Measurements from ENCODE around the gene TRPM3. TPM values are rescaled to one million over a fixed set of nuclear protein-coding genes. Genes with fewer than 3 reads are reported as not detected.

TRPM3 gene
- polyA plus RNA-seq, 3 donors, result not detected

- 100% methylated on average over 1 of the region's 3 CpGs for WGBS (ENCODE audit: insufficient coverage)
- Mint-ChIP-seq H3K4me3 (no peak overlapping the region), H3K36me3 (no peaks in the 10 kb centered on the region)
Observed at GRCh38 chr9:70772601-70773000, 348.8 kb downstream of the TRPM3 start.

GRCh38 chr9:70765946-70766345 is 355.5 kb downstream of the TRPM3 start:
- H3K9ac ChIP-seq (ENCODE audit: insufficient read depth, low read length, poor library complexity, severe bottlenecking), result no peak overlapping the region

More at GRCh38 chr9:70772601-70773000, 348.8 kb downstream of the TRPM3 start:
- H4K20me1 ChIP-seq (ENCODE audit: insufficient read depth, low read length), result no peaks in the 10 kb centered on the region
- no peaks in the 10 kb centered on the region for H3K4me1 Mint-ChIP-seq
- TF ChIP-seq CTCF (IDR thresholded peaks at IDR 0.05), result no peak
- no peak overlapping the region for H3K27ac Mint-ChIP-seq
- peaks cover 0 to 3% (median 0%) of the 10 kb centered on the region in 3 donors for H3K27me3 Mint-ChIP-seq (ENCODE audit: low read depth in 3 of 3)
- H3K79me2 ChIP-seq (ENCODE audit: insufficient read depth, low read length), result no peaks in the 10 kb centered on the region
- peaks cover 0 to 4% (median 2%) of the 10 kb centered on the region in 7 donors for H3K9me3 Mint-ChIP-seq
- H3K27ac ChIP-seq (ENCODE audit: low read depth in 1 of 2, low read length in 2 of 2), result no peak overlapping the region
- H3K4me1 ChIP-seq (ENCODE audit: control insufficient read depth in 1 of 2, insufficient read depth in 2 of 2, low read length in 2 of 2), result no peaks in the 10 kb centered on the region
- no peaks in the 10 kb centered on the region for H3K9me3 ChIP-seq (replicated peaks in 1 of 2; ENCODE audit: control insufficient read depth in 1 of 2, insufficient read depth in 1 of 2, low read length in 2 of 2)
- no peak overlapping the region for H2AFZ ChIP-seq (ENCODE audit: insufficient read depth, low read depth, low read length, poor library complexity, severe bottlenecking)
- DNase-seq, result no peak
- intact Hi-C loops (cut with micrococcal nuclease), result no loop called here
- H3K27me3 ChIP-seq (ENCODE audit: control insufficient read depth in 2 of 2, insufficient read depth in 2 of 2, low read length in 2 of 2), result no peaks in the 10 kb centered on the region
- H3K36me3 ChIP-seq (replicated peaks in 1 of 2; ENCODE audit: control insufficient read depth in 1 of 2, insufficient read depth in 2 of 2, low read length in 2 of 2), result no peaks in the 10 kb centered on the region
- no peak overlapping the region for H3K4me3 ChIP-seq (replicated peaks in 1 of 3; ENCODE audit: low read depth in 2 of 3, low read length in 3 of 3)
- H3K4me2 ChIP-seq (replicated peaks; ENCODE audit: extremely low read depth, low read length, poor library complexity, severe bottlenecking), result no peak overlapping the region
- no peak overlapping the region for H3K9ac ChIP-seq (ENCODE audit: insufficient read depth, low read length, poor library complexity, severe bottlenecking)

More at GRCh38 chr9:70765946-70766345, 355.5 kb downstream of the TRPM3 start:
- Histone ChIP-seq H3K79me2 (ENCODE audit: insufficient read depth, low read length) (no peaks in the 10 kb centered on the region), H3K4me2 (replicated peaks; ENCODE audit: extremely low read depth, low read length, poor library complexity, severe bottlenecking) (no peak overlapping the region), H4K20me1 (ENCODE audit: insufficient read depth, low read length) (no peaks in the 10 kb centered on the region), H3K4me1 (ENCODE audit: control insufficient read depth in 1 of 2, insufficient read depth in 2 of 2, low read length in 2 of 2) (no peaks in the 10 kb centered on the region), H3K27ac (ENCODE audit: low read depth in 1 of 2, low read length in 2 of 2) (no peak overlapping the region), H2AFZ (ENCODE audit: insufficient read depth, low read depth, low read length, poor library complexity, severe bottlenecking) (no peak overlapping the region), H3K9me3 (replicated peaks in 1 of 2; ENCODE audit: control insufficient read depth in 1 of 2, insufficient read depth in 1 of 2, low read length in 2 of 2) (no peaks in the 10 kb centered on the region), H3K36me3 (replicated peaks in 1 of 2; ENCODE audit: control insufficient read depth in 1 of 2, insufficient read depth in 2 of 2, low read length in 2 of 2) (no peaks in the 10 kb centered on the region), H3K27me3 (ENCODE audit: control insufficient read depth in 2 of 2, insufficient read depth in 2 of 2, low read length in 2 of 2) (no peaks in the 10 kb centered on the region), H3K4me3 (replicated peaks in 1 of 3; ENCODE audit: low read depth in 2 of 3, low read length in 3 of 3) (no peak overlapping the region)
- intact Hi-C loops (cut with micrococcal nuclease), result no loop called here
- H3K27ac Mint-ChIP-seq, result no peak overlapping the region
- TF ChIP-seq CTCF (IDR thresholded peaks at IDR 0.05), result no peak
- H3K9me3 Mint-ChIP-seq, result peaks cover 0 to 2% (median 0%) of the 10 kb centered on the region in 7 donors
- no peak for DNase-seq
- H3K27me3 Mint-ChIP-seq (ENCODE audit: low read depth in 3 of 3), result no peaks in the 10 kb centered on the region
- H3K4me3 Mint-ChIP-seq, result no peak overlapping the region
- no peaks in the 10 kb centered on the region for H3K4me1 Mint-ChIP-seq
- H3K36me3 Mint-ChIP-seq, result no peaks in the 10 kb centered on the region
- WGBS (ENCODE audit: insufficient coverage), result no CpG with 5 or more reads among the region's 1 CpG

Data from CD14-positive monocyte (primary cell).